ENCODE results near the gene ALOX15B.

DNA sequence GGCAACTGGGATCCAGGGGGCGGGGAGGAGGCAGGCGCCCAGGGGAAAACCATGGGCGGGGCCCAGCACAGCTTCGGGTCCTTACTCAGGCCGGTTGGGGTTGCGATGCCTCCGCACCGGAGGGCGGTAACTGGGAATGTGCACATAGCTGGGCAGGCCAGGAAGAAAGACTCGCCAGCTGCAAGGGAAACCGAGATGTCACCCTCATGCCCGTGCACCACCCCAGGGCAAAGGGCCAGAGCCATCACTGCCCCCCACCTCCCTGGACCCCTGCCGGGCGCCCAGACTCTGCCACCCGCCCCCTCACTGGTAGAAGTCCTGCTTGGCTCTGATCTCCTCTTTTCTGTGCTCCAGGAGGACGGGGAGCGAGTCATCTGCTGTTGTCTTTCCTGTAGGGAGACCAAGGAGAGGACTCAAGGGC lies 42.0 kb downstream of the ALOX15B start:
- TF ChIP-seq EZH2 (IDR thresholded peaks at IDR 0.05) (no peak), CTCF (IDR thresholded peaks at IDR 0.05 in 2 of 3, conservative IDR thresholded peaks at IDR 0.05 in 1 of 3; ENCODE audit: borderline replicate concordance in 1 of 3, insufficient read depth in 1 of 3, low read depth in 2 of 3, low read length in 2 of 3) (no peak), POLR2A (IDR thresholded peaks at IDR 0.05; ENCODE audit: borderline replicate concordance, extremely low read depth, insufficient read depth, insufficient read length) (no peak), ZNF274 (IDR thresholded peaks at IDR 0.05; ENCODE audit: low read depth, low read length) (no peak), JUND (IDR thresholded peaks at IDR 0.05) (no peak), ZFX (IDR thresholded peaks at IDR 0.05) (no peak), SIN3A (IDR thresholded peaks at IDR 0.05; ENCODE audit: low read depth) (no peak)
- TF ChIP-seq, protein P1, sequence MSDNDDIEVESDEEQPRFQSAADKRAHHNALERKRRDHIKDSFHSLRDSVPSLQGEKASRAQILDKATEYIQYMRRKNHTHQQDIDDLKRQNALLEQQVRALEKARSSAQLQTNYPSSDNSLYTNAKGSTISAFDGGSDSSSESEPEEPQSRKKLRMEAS (IDR thresholded peaks at IDR 0.05) = no peak

All from HCT116 (cell line).